Neural progenitor cell (in vitro differentiated cells): ENCODE results near the gene TACC3. TPM values are rescaled to one million over a fixed set of nuclear protein-coding genes. Genes with fewer than 3 reads are reported as not detected.

Experiments
- DNase-seq: peaks from one replicate; pipeline ENCODE4 v3.0.0-alpha.2; 2016; ENCODE audit warnings: low spot score
- H2AFZ ChIP-seq: fragments of 200-600 bp; sonication (generic); replicated peaks from 2 replicates; pipeline ENCODE4 v1.6.1; 2016; ENCODE audit warnings: antibody characterized with exemption
- H3F3A ChIP-seq: fragments of 200-600 bp; sonication (generic); 2 replicates; pipeline ENCODE4 v1.6.1; 2016; ENCODE audit warnings: antibody characterized with exemption, low read depth
- H3K27ac ChIP-seq: fragments of 200-600 bp; sonication (generic); 2 replicates; pipeline ENCODE4 v1.5.1; 2016; ENCODE audit warnings: mild to moderate bottlenecking
- H3K27me3 ChIP-seq: fragments of 200-600 bp; sonication (generic); 2 replicates; pipeline ENCODE4 v1.6.1; 2016; ENCODE audit warnings: mild to moderate bottlenecking, moderate library complexity
- H3K36me3 ChIP-seq: fragments of 200-600 bp; sonication (generic); 2 replicates; pipeline ENCODE4 v1.5.1; 2016
- H3K4me1 ChIP-seq: fragments of 200-600 bp; sonication (generic); 2 replicates; pipeline ENCODE4 v1.6.1; 2016; ENCODE audit warnings: mixed run types
- H3K4me2 ChIP-seq: fragments of 200-600 bp; sonication (generic); 2 replicates; pipeline ENCODE4 v1.6.1; 2016
- H3K4me3 ChIP-seq: fragments of 200-600 bp; sonication (generic); 2 replicates; pipeline ENCODE4 v1.5.1; 2016
- H3K79me2 ChIP-seq: fragments of 200-600 bp; sonication (generic); 2 replicates; pipeline ENCODE4 v1.6.1; 2016; ENCODE audit warnings: low read depth
- H3K9ac ChIP-seq: fragments of 200-600 bp; sonication (generic); 2 replicates; pipeline ENCODE4 v1.6.1; 2016
- H3K9me3 ChIP-seq: fragments of 200-600 bp; sonication (generic); 2 replicates; pipeline ENCODE4 v1.5.1; 2016; ENCODE audit warnings: low read depth
- H4K20me1 ChIP-seq: fragments of 200-600 bp; sonication (generic); 2 replicates; pipeline ENCODE4 v1.6.1; 2016; ENCODE audit warnings: low read depth
- H3K27ac Mint-ChIP-seq: 3 replicates; pipeline ENCODE4 v1.8.0; 2021; ENCODE audit warnings: mixed read lengths
- H3K27me3 Mint-ChIP-seq: 2 replicates; pipeline ENCODE4 v1.8.0; 2022; ENCODE audit warnings: low read depth, mild to moderate bottlenecking, inconsistent platforms, moderate library complexity, mixed read lengths; ENCODE audit not compliant: insufficient read depth
- H3K36me3 Mint-ChIP-seq: 3 replicates; pipeline ENCODE4 v1.8.0; 2021; ENCODE audit warnings: mixed read lengths
- H3K4me1 Mint-ChIP-seq: 3 replicates; pipeline ENCODE4 v1.8.0; 2021; ENCODE audit warnings: mixed read lengths
- H3K4me3 Mint-ChIP-seq: 3 replicates; pipeline ENCODE4 v1.8.0; 2021; ENCODE audit warnings: mild to moderate bottlenecking, moderate library complexity, mixed read lengths
- H3K9me3 Mint-ChIP-seq: 3 replicates; pipeline ENCODE4 v1.8.0; 2020; ENCODE audit warnings: mixed read lengths
- CTCF ChIP-seq: fragments of 200-600 bp; sonication (generic); IDR thresholded peaks from 2 replicates; pipeline ENCODE4 v1.5.1; 2017; ENCODE audit warnings: antibody characterized with exemption, mild to moderate bottlenecking
- EZH2 ChIP-seq: fragments of 200-600 bp; sonication (generic); IDR thresholded peaks from 2 replicates; pipeline ENCODE4 v1.6.1; 2017; ENCODE audit warnings: antibody characterized with exemption, mild to moderate bottlenecking, moderate library complexity
- EZH2phosphoT487 ChIP-seq: fragments of 200-600 bp; sonication (generic); IDR thresholded peaks from 2 replicates; pipeline ENCODE4 v1.6.1; 2017; ENCODE audit warnings: antibody characterized with exemption
- total RNA-seq: library from RNA; depleted of rRNA; stranded (reverse); fragments of >200 nt; gene quantifications from 2 replicates; pipeline ENCODE4 v1.2.3, GENCODE V29; 2015; ENCODE audit warnings: low replicate concordance

Gene TACC3
- total RNA-seq, 1 donor from 2014 or later: 68.4 TPM

GRCh38 chr4:1792158-1792831 lies 71.0 kb downstream of the TACC3 start:
- DNase-seq: no peak
- Histone ChIP-seq H3K4me3 (peak overlapping the region; percentile 40), H3K79me2 (peaks cover 35% of the 10 kb centered on the region), H3K27me3 (peaks cover 60% of the 10 kb centered on the region), H3K27ac (no peak overlapping the region), H2AFZ (peak overlapping the region; percentile 34), H3K9ac (no peak overlapping the region), H4K20me1 (peaks cover 37% of the 10 kb centered on the region), H3F3A (peaks cover 31% of the 10 kb centered on the region), H3K4me1 (peaks cover 27% of the 10 kb centered on the region), H3K9me3 (no peaks in the 10 kb centered on the region), H3K36me3 (no peaks in the 10 kb centered on the region), H3K4me2 (peak overlapping the region; percentile 80)
- H3K36me3 Mint-ChIP-seq: no peaks in the 10 kb centered on the region
- H3K9me3 Mint-ChIP-seq: no peaks in the 10 kb centered on the region
- peaks cover 21% of the 10 kb centered on the region for H3K4me1 Mint-ChIP-seq
- TF ChIP-seq CTCF (no peak), EZH2phosphoT487 (no peak), EZH2 (peak; percentile 59)
- no peak overlapping the region for H3K27ac Mint-ChIP-seq
- peaks cover 20% of the 10 kb centered on the region for H3K27me3 Mint-ChIP-seq
- peak overlapping the region; percentile 74 for H3K4me3 Mint-ChIP-seq

GRCh38 chr4:1792832-1793495 lies 71.6 kb downstream of the TACC3 start, which contains the start of gene FGFR3:
Gene FGFR3 (plus strand): TSS chr4:1793293. CDS start chr4:1793935, 642 bp downstream.
- Histone ChIP-seq H3K9me3 (no peaks in the 10 kb centered on the region), H3K79me2 (peaks cover 42% of the 10 kb centered on the region), H4K20me1 (peaks cover 44% of the 10 kb centered on the region), H3K9ac (no peak within 1 kb of the TSS), H3K27me3 (peaks cover 60% of the 10 kb centered on the region), H3F3A (peaks cover 31% of the 10 kb centered on the region), H3K27ac (no peak within 1 kb of the TSS), H3K4me3 (peak within 1 kb of the TSS; percentile 57), H3K4me2 (peak within 1 kb of the TSS; percentile 97), H3K36me3 (no peaks in the 10 kb centered on the region), H2AFZ (peak within 1 kb of the TSS; percentile 65), H3K4me1 (peaks cover 23% of the 10 kb centered on the region)
- peaks cover 20% of the 10 kb centered on the region for H3K27me3 Mint-ChIP-seq
- peak; percentile 85 for DNase-seq
- H3K4me3 Mint-ChIP-seq: peak within 1 kb of the TSS; percentile 84
- H3K36me3 Mint-ChIP-seq: no peaks in the 10 kb centered on the region
- H3K27ac Mint-ChIP-seq: no peak within 1 kb of the TSS
- H3K9me3 Mint-ChIP-seq: no peaks in the 10 kb centered on the region
- peaks cover 17% of the 10 kb centered on the region for H3K4me1 Mint-ChIP-seq
- TF ChIP-seq CTCF (no peak), EZH2 (no peak), EZH2phosphoT487 (no peak)

- Mint-ChIP-seq H3K27me3 (peaks cover 20% of the 10 kb centered on the region), H3K4me1 (peaks cover 15% of the 10 kb centered on the region), H3K36me3 (no peaks in the 10 kb centered on the region), H3K9me3 (no peaks in the 10 kb centered on the region), H3K4me3 (no peak overlapping the region), H3K27ac (no peak overlapping the region)
- Histone ChIP-seq H4K20me1 (peaks cover 47% of the 10 kb centered on the region), H3K9me3 (no peaks in the 10 kb centered on the region), H3K36me3 (no peaks in the 10 kb centered on the region), H3K4me2 (peak overlapping the region; percentile 97), H3K79me2 (peaks cover 42% of the 10 kb centered on the region), H3K9ac (no peak overlapping the region), H3F3A (peaks cover 30% of the 10 kb centered on the region), H2AFZ (no peak overlapping the region), H3K27ac (no peak overlapping the region), H3K4me1 (peaks cover 19% of the 10 kb centered on the region), H3K27me3 (peaks cover 60% of the 10 kb centered on the region), H3K4me3 (peak overlapping the region; percentile 57)
- TF ChIP-seq EZH2 (no peak), EZH2phosphoT487 (no peak), CTCF (no peak)
- peak; percentile 73 for DNase-seq
Observed at GRCh38 chr4:1793496-1793840, 72.1 kb downstream of the TACC3 start.
